ENCODE measurements around the gene KCNAB2.

- TF ChIP-seq CTCF (IDR thresholded peaks at IDR 0.05; ENCODE audit: low read depth, low read length, poor library complexity, severe bottlenecking): no peak
- no peak for TF ChIP-seq EZH2phosphoT487 (IDR thresholded peaks at IDR 0.05; ENCODE audit: borderline replicate concordance, low read length)
Observed at GRCh38 chr1:6149597-6149996, 103.9 kb downstream of the KCNAB2 start.
